Activated CD4-positive, alpha-beta T cell treated with anti-CD3 and anti-CD28 coated beads, Interleukin-2, Interleukin-4, amounts not matched to agents 100 ng/mL and 50 ng/mL, durations not matched to agents 16 hours and 8 hours (primary cell): ENCODE results near the gene SEPHS2.
"Not testable (repeated sequence)": the region's sequence is repeated elsewhere in the genome, so short reads cannot be mapped to it uniquely, and the experiment has no call there.

Experiments
- DNase-seq: peaks from one replicate; pipeline ENCODE4 v3.0.0-alpha.2; 2020; ENCODE audit warnings: low spot score

SEPHS2 gene

GRCh38 chr16:30398661-30399434 is 46.8 kb downstream of the SEPHS2 start:
- no peak for DNase-seq

DNA sequence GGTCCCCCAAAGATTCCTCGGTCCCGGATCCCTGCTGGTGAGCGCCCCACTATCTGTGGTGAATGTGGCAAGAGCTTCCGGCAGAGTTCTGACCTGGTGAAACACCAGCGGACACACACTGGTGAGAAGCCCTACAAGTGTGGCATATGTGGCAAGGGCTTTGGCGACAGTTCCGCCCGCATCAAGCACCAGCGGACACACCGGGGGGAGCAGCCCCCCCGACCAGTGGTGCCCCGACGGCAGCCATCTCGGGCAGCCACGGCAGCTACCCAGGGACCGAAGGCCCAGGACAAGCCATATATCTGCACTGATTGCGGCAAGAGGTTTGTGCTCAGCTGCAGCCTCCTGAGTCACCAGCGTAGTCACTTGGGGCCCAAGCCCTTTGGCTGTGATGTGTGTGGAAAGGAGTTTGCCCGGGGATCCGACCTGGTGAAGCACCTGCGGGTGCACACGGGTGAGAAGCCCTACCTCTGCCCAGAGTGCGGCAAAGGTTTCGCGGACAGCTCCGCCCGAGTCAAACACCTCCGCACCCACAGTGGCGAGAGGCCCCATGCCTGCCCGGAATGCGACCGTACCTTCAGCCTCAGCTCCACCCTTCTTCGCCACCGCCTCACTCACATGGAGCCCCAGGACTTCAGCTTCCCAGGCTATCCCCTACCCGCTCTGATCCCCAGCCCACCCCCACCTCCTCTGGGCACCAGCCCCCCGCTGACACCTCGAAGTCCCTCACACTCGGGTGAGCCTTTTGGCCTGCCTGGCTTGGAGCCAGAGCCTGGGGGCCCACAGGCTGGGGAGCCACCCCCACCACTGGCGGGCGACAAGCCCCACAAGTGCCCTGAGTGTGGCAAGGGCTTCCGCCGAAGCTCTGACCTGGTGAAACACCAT is 47.7 kb downstream of the SEPHS2 start:
- no peak for DNase-seq

GRCh38 chr16:30397056-30397455 is 48.6 kb downstream of the SEPHS2 start:
- DNase-seq = no peak

DNA sequence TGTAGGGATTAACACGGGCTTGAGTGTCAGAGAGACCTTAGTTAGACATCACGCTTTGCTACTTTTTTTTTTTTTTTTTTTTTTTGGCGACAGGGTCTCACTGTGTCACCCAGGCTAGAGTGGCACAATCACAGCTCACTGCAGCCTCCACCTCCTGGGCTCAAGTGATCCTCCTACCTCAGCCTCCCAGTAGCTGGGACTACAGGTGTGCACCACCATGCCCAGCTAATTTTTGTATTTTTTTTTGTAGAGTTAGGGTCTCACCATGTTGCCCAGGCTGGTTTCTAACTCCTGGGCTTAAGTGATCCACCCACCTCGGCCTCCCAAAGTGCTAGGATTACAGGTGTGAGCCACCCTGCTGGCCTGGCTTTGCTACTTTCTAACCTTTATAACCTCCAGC is 49.0 kb downstream of the SEPHS2 start:
- not testable (repeated sequence) for DNase-seq

DNA sequence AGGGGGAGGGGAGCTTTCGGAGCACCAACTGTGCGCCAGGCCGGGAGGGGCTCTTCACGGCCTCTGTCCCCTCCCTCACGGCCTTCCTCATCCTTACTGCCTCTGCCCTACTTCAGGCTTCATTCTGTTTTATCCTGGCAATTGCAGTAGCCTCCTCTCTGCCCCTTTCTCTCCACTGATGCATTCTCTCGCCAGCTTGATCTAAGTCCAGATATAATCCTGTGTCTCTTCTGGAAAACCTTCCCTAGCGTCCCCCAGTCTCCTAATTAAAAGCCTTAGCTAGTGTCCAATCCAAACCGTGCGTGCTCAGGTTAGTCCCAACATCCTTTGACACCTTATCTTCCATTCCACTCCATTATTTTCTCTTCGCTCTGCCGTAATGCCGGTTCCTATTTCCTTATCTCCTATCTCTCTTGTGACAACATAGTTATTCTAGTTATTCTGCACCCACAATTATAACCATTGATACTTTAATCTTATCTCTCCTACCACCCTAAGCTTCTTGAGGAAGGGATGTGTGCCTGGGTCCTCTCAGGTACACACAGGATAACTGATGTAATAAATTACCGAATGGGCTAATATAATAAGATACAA is 49.6 kb downstream of the SEPHS2 start:
- DNase-seq = no peak

DNA sequence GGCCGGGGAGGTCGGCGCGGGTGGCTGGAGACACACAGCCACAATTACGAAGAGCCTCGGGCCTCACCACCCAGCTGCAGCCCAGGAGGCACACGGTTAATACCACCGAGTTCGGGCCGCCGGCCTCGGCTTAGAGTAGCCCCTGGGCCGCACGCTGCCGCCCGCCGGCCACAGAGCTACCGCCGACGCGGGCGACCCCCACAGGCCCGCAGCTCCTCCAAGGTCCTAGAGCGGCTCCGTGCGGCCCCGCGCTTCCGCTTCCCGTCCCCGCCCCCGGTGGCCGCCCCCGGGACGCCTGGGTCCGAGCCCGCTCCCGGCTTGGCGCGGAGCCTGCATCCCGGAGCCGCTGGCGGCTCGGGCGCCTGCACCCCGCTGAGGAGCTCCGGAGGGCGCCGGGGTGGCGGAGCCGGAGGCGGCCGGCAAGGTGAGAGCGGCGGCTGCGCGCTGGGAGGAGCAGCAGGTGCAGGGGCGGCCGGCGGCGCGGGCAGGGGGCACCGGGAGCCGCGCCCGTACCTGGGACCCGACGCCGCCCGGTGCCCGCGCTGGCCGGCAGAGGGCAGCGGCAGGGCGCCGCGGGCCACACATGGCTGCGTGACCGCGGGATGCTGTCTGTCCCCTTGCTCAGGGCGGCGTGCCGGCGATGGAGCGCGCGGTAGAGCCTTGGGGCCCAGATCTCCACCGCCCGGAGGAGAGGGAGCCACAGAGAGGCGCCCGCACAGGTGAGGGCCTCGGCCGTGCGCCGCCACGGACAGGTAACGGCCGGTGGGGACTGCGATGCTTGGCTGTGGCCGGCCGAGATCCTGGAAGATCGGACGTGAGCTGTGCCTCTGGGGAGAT is 50.3 kb downstream of the SEPHS2 start, which contains the start of gene ZNF48:
Gene ZNF48, plus strand, starts transcription at position 266 of the 837 bp plus-strand sequence. Its CDS starts 375 bp downstream, at position 641.
- peak; percentile 44 for DNase-seq

DNA sequence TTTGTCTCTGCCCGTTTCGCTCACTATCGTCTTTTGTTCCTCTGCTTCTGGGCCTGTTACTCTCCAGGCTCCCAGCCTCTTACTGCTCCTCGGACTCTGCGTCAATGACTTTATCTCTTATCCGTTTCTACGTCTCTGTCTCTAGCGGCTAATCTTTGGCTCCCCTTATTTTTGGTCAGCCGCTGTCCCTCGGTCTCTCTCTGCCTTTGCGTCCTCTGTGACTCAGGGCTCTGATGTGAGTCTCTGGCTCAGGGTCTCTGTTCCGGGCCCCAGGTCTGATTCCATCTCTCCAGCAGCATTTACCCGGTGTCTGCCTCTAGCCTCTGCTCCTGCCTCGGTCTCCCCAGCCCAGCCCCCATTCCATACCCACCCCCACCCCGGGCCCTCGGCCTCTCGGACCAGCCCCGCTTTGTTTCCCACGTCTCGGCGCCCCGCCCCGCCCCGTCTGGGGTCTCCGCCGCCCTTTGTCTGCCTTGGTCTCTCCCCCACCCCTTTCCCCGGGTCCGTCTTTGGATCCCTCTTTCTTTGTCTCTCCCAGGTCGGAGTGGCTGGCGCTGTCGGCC is 51.0 kb downstream of the SEPHS2 start:
- no peak for DNase-seq
